Liver (tissue), 9 donors: ENCODE results near the gene CTDSPL2. TPM values are rescaled to one million over a fixed set of nuclear protein-coding genes. Genes with fewer than 3 reads are reported as not detected.
"Not testable (repeated sequence)": the region's sequence is repeated elsewhere in the genome, so short reads cannot be mapped to it uniquely, and the experiment has no call there.

ENCODE experiments used
- DNase-seq: peaks from one replicate; pipeline ENCODE4 v3.0.0-alpha.2; 2017; ENCODE audit warnings: low spot score
- H3K27ac ChIP-seq, 2 donors: one replicate each; pipeline ENCODE4 v1.7.0; 2013; ENCODE audit warnings: inconsistent platforms in 2 of 2, low read length in 2 of 2, control low read depth in 1 of 2, low read depth in 1 of 2, mild to moderate bottlenecking in 1 of 2
- H3K27me3 ChIP-seq, 4 donors: one replicate each; pipeline versions ENCODE4 v1.6.1 to v1.7.0; 2013; ENCODE audit warnings: low read length in 3 of 4, inconsistent platforms in 1 of 4, mild to moderate bottlenecking in 1 of 4, moderate library complexity in 1 of 4; ENCODE audit not compliant: control insufficient read depth in 4 of 4, insufficient read depth in 4 of 4
- H3K36me3 ChIP-seq, 4 donors: one replicate each; pipeline versions ENCODE4 v1.6.1 to v1.7.0; 2013; ENCODE audit warnings: low read length in 3 of 4, mild to moderate bottlenecking in 3 of 4, low read depth in 1 of 4, moderate library complexity in 1 of 4; ENCODE audit not compliant: control insufficient read depth in 4 of 4, insufficient read depth in 3 of 4
- H3K4me1 ChIP-seq, 4 donors: one replicate each; pipeline versions ENCODE4 v1.6.1 to v1.7.0; 2013; ENCODE audit warnings: low read length in 3 of 4, mild to moderate bottlenecking in 3 of 4, moderate library complexity in 1 of 4; ENCODE audit not compliant: control insufficient read depth in 4 of 4, insufficient read depth in 4 of 4
- H3K4me3 ChIP-seq, 3 donors: one replicate each; pipeline versions ENCODE4 v1.6.1 to v1.7.0; 2013; ENCODE audit warnings: low read length in 3 of 3, control low read depth in 1 of 3, low read depth in 1 of 3, mild to moderate bottlenecking in 1 of 3
- H3K9ac ChIP-seq, 2 donors: one replicate each; pipeline ENCODE4 v1.7.0; 2013; ENCODE audit warnings: low read length in 2 of 2, mild to moderate bottlenecking in 2 of 2, moderate library complexity in 2 of 2, control low read depth in 1 of 2, low read depth in 1 of 2
- H3K9me3 ChIP-seq, 4 donors: one replicate each; pipeline versions ENCODE4 v1.6.1 to v1.7.0; 2013; ENCODE audit warnings: low read length in 3 of 4; ENCODE audit not compliant: control insufficient read depth in 4 of 4
- EGR1 ChIP-seq, 2 donors: IDR thresholded peaks; 2 replicates each; pipeline ENCODE4 v1.6.1; 2016 to 2018; ENCODE audit warnings: antibody characterized with exemption in 2 of 2, low read depth in 2 of 2
- FOXA1 ChIP-seq: IDR thresholded peaks from 2 replicates; pipeline ENCODE4 v1.6.1; 2016; ENCODE audit warnings: antibody characterized with exemption
- FOXA2 ChIP-seq: IDR thresholded peaks from 2 replicates; pipeline ENCODE4 v1.6.1; 2016; ENCODE audit warnings: antibody characterized with exemption
- GABPA ChIP-seq, 2 donors: IDR thresholded peaks in 1 of 2; conservative IDR thresholded peaks in 1 of 2; 2 replicates each; pipeline ENCODE4 v1.6.1; 2016; ENCODE audit warnings: antibody characterized with exemption in 2 of 2, mild to moderate bottlenecking in 1 of 2, moderate library complexity in 1 of 2
- HNF4A ChIP-seq, 2 donors: conservative IDR thresholded peaks; 2 replicates each; pipeline ENCODE4 v1.6.1; 2016; ENCODE audit warnings: antibody characterized with exemption in 2 of 2, mild to moderate bottlenecking in 2 of 2
- MAX ChIP-seq: IDR thresholded peaks from 2 replicates; pipeline ENCODE4 v1.6.1; 2016; ENCODE audit warnings: antibody characterized with exemption
- NR2F2 ChIP-seq: IDR thresholded peaks from 2 replicates; pipeline ENCODE4 v1.6.1; 2016; ENCODE audit warnings: antibody characterized with exemption
- RAD21 ChIP-seq, 2 donors: IDR thresholded peaks; 2 replicates each; pipeline ENCODE4 v1.6.1; 2016; ENCODE audit warnings: antibody characterized with exemption in 2 of 2, mild to moderate bottlenecking in 2 of 2
- WGBS: extraction: QIAGEN DNeasy Blood & Tissue Kit; methylation state at CpG from one replicate; pipeline ENCODE4 v1.1.7; 2013; 5-methylcytosine and 5-hydroxymethylcytosine counted together
- polyA plus RNA-seq, 2 donors: library from polyadenylated mRNA; stranded (reverse) in 1 of 2; unstranded in 1 of 2; fragments of 200-250 nt in 1 of 2; fragments of >200 nt in 1 of 2; fragmentation: Nextera tagmentation in 1 of 2; extraction: Ambion mirVana in 1 of 2; gene quantifications; one replicate each; pipeline versions ENCODE4 v1.2.1 to v1.2.3, GENCODE V29; 2013 to 2015
- total RNA-seq, 2 donors: library from RNA; depleted of rRNA; stranded (reverse); fragments of >200 nt; gene quantifications; one replicate each; pipeline ENCODE4 v1.2.3, GENCODE V29; 2014
- TF ChIP-seq, protein P1 (sequence below): fragments of 150-350 bp; IDR thresholded peaks from 2 replicates; pipeline ENCODE4 v1.5.1; 2017; ENCODE audit warnings: improper control_type of control experiment, low read depth, low read length; ENCODE audit not compliant: missing input control
- donor health status: healthy.
- donor health status: healthy.
- donor health status: healthy.
- donor health status: healthy.
- donor health status: healthy.

CTDSPL2 gene
- total and polyA plus RNA-seq, 4 donors = 3.6 to 41.5 (median 21.2) TPM

DNA sequence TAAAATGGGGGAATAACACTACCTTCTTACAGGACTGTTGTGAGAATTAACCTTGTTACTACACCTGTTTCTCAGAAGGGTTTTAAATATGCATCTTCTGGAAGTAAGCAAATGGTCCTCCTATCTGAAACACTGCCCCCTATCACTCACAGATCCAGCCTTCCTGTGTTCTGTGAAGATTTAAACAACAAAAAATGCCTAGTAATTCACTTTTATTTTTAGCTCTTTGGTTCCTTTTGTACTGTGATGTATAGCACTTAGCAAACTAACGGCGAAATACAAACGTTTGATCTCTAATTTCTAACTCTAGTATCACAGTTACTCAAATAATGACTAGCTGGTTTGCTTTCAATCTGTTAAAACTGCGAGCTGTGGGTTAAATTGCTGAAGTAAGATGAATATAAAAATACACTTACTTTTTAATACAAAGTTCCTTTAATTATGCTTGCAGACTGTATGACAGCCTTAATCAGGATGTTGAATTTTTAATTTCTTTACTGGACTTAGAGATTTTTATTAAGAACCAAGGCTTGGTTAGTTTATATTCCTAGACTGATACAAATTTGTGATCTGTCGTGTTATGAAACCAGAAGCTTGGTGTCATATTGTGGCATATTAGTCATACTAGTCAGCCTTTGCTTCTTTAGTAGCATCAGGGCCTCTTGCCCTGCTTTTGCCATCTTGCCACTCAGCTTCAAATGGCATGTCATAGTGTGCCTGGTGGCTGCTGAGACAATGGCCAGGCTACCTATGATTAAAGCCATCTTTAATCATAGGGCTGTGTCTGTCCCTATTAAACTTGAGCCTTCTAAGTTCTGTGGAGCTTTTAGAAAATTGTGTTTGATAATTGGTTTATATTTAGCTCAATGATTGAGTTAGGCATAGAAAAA lies 118.7 kb downstream of the CTDSPL2 start (continued):
- no peak for TF ChIP-seq GABPA (IDR thresholded peaks at IDR 0.05 in 1 of 2, conservative IDR thresholded peaks at IDR 0.05 in 1 of 2)
- no peak for TF ChIP-seq FOXA2
- no peak for TF ChIP-seq EGR1 (IDR thresholded peaks at IDR 0.05; ENCODE audit: low read depth in 2 of 2)
- TF ChIP-seq, protein P1, sequence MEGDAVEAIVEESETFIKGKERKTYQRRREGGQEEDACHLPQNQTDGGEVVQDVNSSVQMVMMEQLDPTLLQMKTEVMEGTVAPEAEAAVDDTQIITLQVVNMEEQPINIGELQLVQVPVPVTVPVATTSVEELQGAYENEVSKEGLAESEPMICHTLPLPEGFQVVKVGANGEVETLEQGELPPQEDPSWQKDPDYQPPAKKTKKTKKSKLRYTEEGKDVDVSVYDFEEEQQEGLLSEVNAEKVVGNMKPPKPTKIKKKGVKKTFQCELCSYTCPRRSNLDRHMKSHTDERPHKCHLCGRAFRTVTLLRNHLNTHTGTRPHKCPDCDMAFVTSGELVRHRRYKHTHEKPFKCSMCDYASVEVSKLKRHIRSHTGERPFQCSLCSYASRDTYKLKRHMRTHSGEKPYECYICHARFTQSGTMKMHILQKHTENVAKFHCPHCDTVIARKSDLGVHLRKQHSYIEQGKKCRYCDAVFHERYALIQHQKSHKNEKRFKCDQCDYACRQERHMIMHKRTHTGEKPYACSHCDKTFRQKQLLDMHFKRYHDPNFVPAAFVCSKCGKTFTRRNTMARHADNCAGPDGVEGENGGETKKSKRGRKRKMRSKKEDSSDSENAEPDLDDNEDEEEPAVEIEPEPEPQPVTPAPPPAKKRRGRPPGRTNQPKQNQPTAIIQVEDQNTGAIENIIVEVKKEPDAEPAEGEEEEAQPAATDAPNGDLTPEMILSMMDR = no peak
- no peak for TF ChIP-seq NR2F2

DNA sequence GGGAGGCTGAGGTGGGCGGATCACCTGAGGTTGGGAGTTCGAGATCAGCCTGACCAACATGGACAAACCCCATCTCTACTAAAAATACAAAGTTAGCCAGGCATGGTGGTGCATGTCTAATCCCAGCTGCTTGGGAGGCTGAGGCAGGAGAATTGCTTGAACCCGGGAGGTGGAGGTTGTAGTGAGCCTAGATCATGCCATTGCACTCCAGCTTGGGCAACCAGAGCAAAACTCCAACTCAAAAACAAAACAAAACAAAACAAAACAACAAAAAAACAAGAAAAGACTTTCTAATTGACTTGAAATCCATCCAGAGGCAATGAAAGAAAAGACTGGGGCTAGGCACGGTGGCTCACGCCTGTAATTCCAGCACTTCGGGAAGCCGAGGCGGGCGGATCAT lies 121.7 kb downstream of the CTDSPL2 start:
- not testable (repeated sequence) for H3K27ac ChIP-seq, H3K9me3 ChIP-seq, H3K27me3 ChIP-seq, DNase-seq, H3K9ac ChIP-seq, H3K4me1 ChIP-seq, H3K4me3 ChIP-seq
- peaks cover 3 to 20% (median 10%) of the 10 kb centered on the region in 4 donors for H3K36me3 ChIP-seq
- WGBS = 98% methylated on average over 9 of the region's 9 CpGs

- Histone ChIP-seq H3K9me3 (no peaks in the 10 kb centered on the region), H3K27me3 (no peaks in the 10 kb centered on the region), H3K27ac (no peak overlapping the region), H3K4me3 (no peak overlapping the region), H3K4me1 (no peaks in the 10 kb centered on the region), H3K9ac (no peak overlapping the region), H3K36me3 (peaks cover 8 to 31% (median 19%) of the 10 kb centered on the region in 4 donors)
- no peak for DNase-seq
- WGBS = 36% methylated on average over 3 of the region's 3 CpGs
- TF ChIP-seq FOXA1 (no peak), EGR1 (IDR thresholded peaks at IDR 0.05; ENCODE audit: low read depth in 2 of 2) (no peak), FOXA2 (no peak), HNF4A (conservative IDR thresholded peaks at IDR 0.05) (no peak), NR2F2 (no peak), RAD21 (IDR thresholded peaks at IDR 0.05) (peak in 1 of 2 donors; percentile 21), MAX (no peak)
- TF ChIP-seq, protein P1 = peak; percentile 20
Observed at GRCh38 chr15:44550256-44550655, 122.8 kb downstream of the CTDSPL2 start.

GRCh38 chr15:44550734-44551133 lies 123.3 kb downstream of the CTDSPL2 start:
- Histone ChIP-seq H3K36me3 (peaks cover 8 to 36% (median 24%) of the 10 kb centered on the region in 4 donors), H3K9me3 (no peaks in the 10 kb centered on the region), H3K4me3 (no peak overlapping the region), H3K27ac (no peak overlapping the region), H3K9ac (no peak overlapping the region), H3K27me3 (no peaks in the 10 kb centered on the region), H3K4me1 (no peaks in the 10 kb centered on the region)
- no peak for DNase-seq
- WGBS = 94% methylated on average over 4 of the region's 4 CpGs
- TF ChIP-seq EGR1 (IDR thresholded peaks at IDR 0.05; ENCODE audit: low read depth in 2 of 2) = no peak
